ENCODE results near the gene ANO9. TPM values are rescaled to one million over a fixed set of nuclear protein-coding genes. Genes with fewer than 3 reads are reported as not detected.

The ANO9 gene
- total RNA-seq, 1 donor from 2014 or later, result 31.0 TPM

- Mint-ChIP-seq H3K27ac (no peak overlapping the region), H3K9me3 (ENCODE audit: low read depth) (no peaks in the 10 kb centered on the region), H3K27me3 (no peaks in the 10 kb centered on the region), H3K4me3 (ENCODE audit: low read depth) (no peak overlapping the region), H3K36me3 (ENCODE audit: insufficient read depth) (peaks cover 2% of the 10 kb centered on the region), H3K4me1 (ENCODE audit: low read depth) (peaks cover 17% of the 10 kb centered on the region)
- TF ChIP-seq CTCF (IDR thresholded peaks at IDR 0.05; ENCODE audit: unreplicated experiment), result no peak
- DNase-seq (ENCODE audit: low spot score, unreplicated experiment), result no peak
These were observed 24.2 kb upstream of the ANO9 start for GRCh38 chr11:465896-466530.

GRCh38 chr11:464316-464715 lies 22.5 kb upstream of the ANO9 start:
- H3K9me3 Mint-ChIP-seq (ENCODE audit: low read depth), result no peaks in the 10 kb centered on the region
- no peak for DNase-seq (ENCODE audit: low spot score, unreplicated experiment)
- no peak overlapping the region for H3K27ac Mint-ChIP-seq
- no peaks in the 10 kb centered on the region for H3K27me3 Mint-ChIP-seq
- peaks cover 2% of the 10 kb centered on the region for H3K36me3 Mint-ChIP-seq (ENCODE audit: insufficient read depth)
- H3K4me3 Mint-ChIP-seq (ENCODE audit: low read depth), result no peak overlapping the region
- no peak for TF ChIP-seq CTCF (IDR thresholded peaks at IDR 0.05; ENCODE audit: unreplicated experiment)
- peaks cover 8% of the 10 kb centered on the region for H3K4me1 Mint-ChIP-seq (ENCODE audit: low read depth)

- peaks cover 2% of the 10 kb centered on the region for H3K36me3 Mint-ChIP-seq (ENCODE audit: insufficient read depth)
- TF ChIP-seq CTCF (IDR thresholded peaks at IDR 0.05; ENCODE audit: unreplicated experiment), result no peak
- H3K4me3 Mint-ChIP-seq (ENCODE audit: low read depth), result no peak overlapping the region
- H3K27ac Mint-ChIP-seq, result no peak overlapping the region
- H3K27me3 Mint-ChIP-seq, result no peaks in the 10 kb centered on the region
- no peak for DNase-seq (ENCODE audit: low spot score, unreplicated experiment)
- H3K9me3 Mint-ChIP-seq (ENCODE audit: low read depth), result no peaks in the 10 kb centered on the region
- H3K4me1 Mint-ChIP-seq (ENCODE audit: low read depth), result peaks cover 2% of the 10 kb centered on the region
These were observed 20.5 kb upstream of the ANO9 start for GRCh38 chr11:462107-462890.

- Mint-ChIP-seq H3K36me3 (ENCODE audit: insufficient read depth) (peaks cover 2% of the 10 kb centered on the region), H3K9me3 (ENCODE audit: low read depth) (no peaks in the 10 kb centered on the region), H3K4me3 (ENCODE audit: low read depth) (no peak overlapping the region), H3K27ac (no peak overlapping the region), H3K27me3 (no peaks in the 10 kb centered on the region), H3K4me1 (ENCODE audit: low read depth) (peaks cover 2% of the 10 kb centered on the region)
- no peak for TF ChIP-seq CTCF (IDR thresholded peaks at IDR 0.05; ENCODE audit: unreplicated experiment)
- DNase-seq (ENCODE audit: low spot score, unreplicated experiment), result no peak
These were observed 19.8 kb upstream of the ANO9 start for GRCh38 chr11:461626-462025.

- H3K4me3 Mint-ChIP-seq (ENCODE audit: low read depth), result no peak overlapping the region
- no peak for DNase-seq (ENCODE audit: low spot score, unreplicated experiment)
- no peak for TF ChIP-seq CTCF (IDR thresholded peaks at IDR 0.05; ENCODE audit: unreplicated experiment)
- H3K27ac Mint-ChIP-seq, result no peak overlapping the region
- no peaks in the 10 kb centered on the region for H3K36me3 Mint-ChIP-seq (ENCODE audit: insufficient read depth)
- no peaks in the 10 kb centered on the region for H3K9me3 Mint-ChIP-seq (ENCODE audit: low read depth)
- no peaks in the 10 kb centered on the region for H3K27me3 Mint-ChIP-seq
- H3K4me1 Mint-ChIP-seq (ENCODE audit: low read depth), result peaks cover under 1% of the 10 kb centered on the region
These were observed 18.8 kb upstream of the ANO9 start for GRCh38 chr11:460331-461199.

All from progenitor cell of endocrine pancreas (in vitro differentiated cells).